HG02870 (cell line): ENCODE data around the gene ATF1.
"Not testable (repeated sequence)": the region's sequence is repeated elsewhere in the genome, so short reads cannot be mapped to it uniquely, and the experiment has no call there.

ENCODE experiments used
- ATAC-seq: cut with Tn5 transposase; IDR thresholded peaks from one replicate; pipeline ENCODE4 v1.9.1; 2021; ENCODE audit warnings: mild to moderate bottlenecking, moderate library complexity; ENCODE audit not compliant: unreplicated experiment

The ATF1 gene

GRCh38 chr12:50855218-50855617 is 91.3 kb downstream of the ATF1 start:
- not testable (repeated sequence) for ATAC-seq

GRCh38 chr12:50855679-50856078 is 91.8 kb downstream of the ATF1 start:
- ATAC-seq = not testable (repeated sequence)

DNA sequence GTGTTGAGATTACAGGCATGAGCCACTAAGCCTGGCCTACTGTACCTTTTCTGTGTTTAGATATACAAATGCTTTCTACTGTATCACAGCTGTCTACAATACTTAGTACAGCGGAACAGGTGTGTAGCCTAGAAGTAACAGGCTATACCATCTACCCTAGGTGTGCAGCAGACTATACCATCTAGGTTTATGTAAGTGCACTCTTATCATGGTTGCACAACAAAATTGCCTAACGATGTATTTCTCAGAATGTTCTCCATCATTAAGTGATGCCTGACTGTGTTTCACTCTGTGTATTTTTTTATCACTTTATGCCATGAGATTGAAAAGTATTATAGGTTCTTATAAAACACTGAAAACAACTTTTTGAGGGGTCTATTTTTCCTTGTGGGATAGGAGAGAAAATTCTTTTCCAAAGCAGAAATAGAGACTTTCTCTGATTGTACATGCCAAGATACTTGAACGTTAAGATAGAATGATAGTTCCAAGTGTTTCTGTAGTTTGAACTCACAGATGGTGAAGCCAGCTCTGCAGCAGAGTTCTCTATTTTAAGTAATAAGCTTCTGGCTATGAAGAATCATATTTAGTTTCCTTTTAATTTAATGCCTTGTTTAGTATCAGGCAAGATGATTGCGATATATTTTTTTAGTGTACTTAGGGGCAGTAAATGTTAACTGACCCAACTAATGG is 95.9 kb downstream of the ATF1 start:
- no peak for ATAC-seq

DNA sequence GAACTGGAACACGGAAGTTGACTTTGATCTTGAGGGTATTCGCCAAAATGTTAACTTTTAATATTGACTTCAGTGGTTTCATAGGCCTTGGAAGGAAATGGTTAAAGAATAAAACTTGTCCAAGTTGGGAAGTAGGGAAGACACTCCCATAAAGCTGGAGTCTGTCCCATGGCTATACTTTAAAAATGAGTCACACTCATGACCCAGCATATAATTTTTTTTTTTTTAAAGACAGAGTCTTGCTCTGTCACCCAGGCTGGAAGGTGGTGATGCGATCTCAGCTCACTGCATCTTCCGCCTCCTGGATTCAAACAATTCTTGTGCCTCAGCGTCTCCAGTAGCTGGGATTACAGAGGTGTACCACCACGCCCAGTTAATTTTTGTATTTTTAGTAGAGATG is 98.4 kb downstream of the ATF1 start:
- no peak for ATAC-seq

- ATAC-seq = no peak
Observed at GRCh38 chr12:50865266-50865665, 101.4 kb downstream of the ATF1 start.

- ATAC-seq = not testable (repeated sequence)
Observed at GRCh38 chr12:50868881-50869280, 105.0 kb downstream of the ATF1 start.
